ENCODE data around the gene MCC. TPM values are rescaled to one million over a fixed set of nuclear protein-coding genes. Genes with fewer than 3 reads are reported as not detected.

Gene MCC
- total and polyA plus RNA-seq, 2 experiments from 2014 or later: 3.4 to 8.8 TPM

GRCh38 chr5:113024076-113024697 lies 464.1 kb downstream of the MCC start:
- Histone ChIP-seq H3K36me3 (ENCODE audit: low read depth) (no peaks in the 10 kb centered on the region; the same call in 1 of the 2 replicates), H4K20me1 (ENCODE audit: insufficient read depth) (no peaks in the 10 kb centered on the region), H3K4me2 (ENCODE audit: unreplicated experiment) (no peak overlapping the region), H3K4me1 (ENCODE audit: insufficient read depth) (peaks cover 22% of the 10 kb centered on the region), H3K9me3 (ENCODE audit: low read depth) (no peaks in the 10 kb centered on the region), H3K9ac (no peak overlapping the region), H3K9me2 (ENCODE audit: insufficient read depth) (no peaks in the 10 kb centered on the region), H2AFZ (no peak overlapping the region), H3K4me3 (no peak overlapping the region), H3K27ac (no peak overlapping the region), H3F3A (ENCODE audit: insufficient read depth) (peaks cover 32% of the 10 kb centered on the region), H3K27me3 (replicated peaks; ENCODE audit: insufficient read depth) (no peaks in the 10 kb centered on the region), H3K79me2 (ENCODE audit: insufficient read depth) (0 out of 2 replicates have a peak, but pooled peaks cover 5% of the 10 kb centered on the region)
- TF ChIP-seq EZH2phosphoT487 (IDR thresholded peaks at IDR 0.05; ENCODE audit: insufficient read depth, low read depth) (no peak), EZH2 (IDR thresholded peaks at IDR 0.05; ENCODE audit: insufficient read depth, poor library complexity, severe bottlenecking) (no peak)
- in situ Hi-C loops (cut with MboI): no loop called here
- 76 to 78% methylated on average over 6 of the region's 6 CpGs for WGBS, 2 experiments (ENCODE audit: low coverage in 1 of 2, low lambda C conversion rate in 2 of 2, missing lambda C conversion rate in 2 of 2)
- DNase-seq: no peak

GRCh38 chr5:113022661-113023060 lies 465.6 kb downstream of the MCC start:
- H3F3A ChIP-seq (ENCODE audit: insufficient read depth): peaks cover 26% of the 10 kb centered on the region
- no peaks in the 10 kb centered on the region; the same call in 1 of the 2 replicates for H3K36me3 ChIP-seq (ENCODE audit: low read depth)

GRCh38 chr5:113020461-113021273 lies 467.6 kb downstream of the MCC start:
- in situ Hi-C loops (cut with MboI): no loop called here
- 80 to 85% methylated on average over 11 of the region's 11 CpGs for WGBS, 2 experiments (ENCODE audit: low coverage in 1 of 2, low lambda C conversion rate in 2 of 2, missing lambda C conversion rate in 2 of 2)
- Histone ChIP-seq H3K27me3 (replicated peaks; ENCODE audit: insufficient read depth) (no peaks in the 10 kb centered on the region), H3K9ac (no peak overlapping the region), H4K20me1 (ENCODE audit: insufficient read depth) (no peaks in the 10 kb centered on the region), H3F3A (ENCODE audit: insufficient read depth) (peaks cover 26% of the 10 kb centered on the region), H2AFZ (no peak overlapping the region), H3K4me1 (ENCODE audit: insufficient read depth) (peaks cover 21% of the 10 kb centered on the region), H3K36me3 (ENCODE audit: low read depth) (0 out of 2 replicates have a peak, but pooled peaks cover 7% of the 10 kb centered on the region), H3K27ac (peak overlapping the region; percentile 35; the same call in 1 of the 2 replicates), H3K9me2 (ENCODE audit: insufficient read depth) (no peaks in the 10 kb centered on the region), H3K9me3 (ENCODE audit: low read depth) (no peaks in the 10 kb centered on the region), H3K4me2 (ENCODE audit: unreplicated experiment) (peak overlapping the region; percentile 53), H3K4me3 (no peak overlapping the region), H3K79me2 (ENCODE audit: insufficient read depth) (peaks cover 7% of the 10 kb centered on the region; the same call in 1 of the 2 replicates)
- TF ChIP-seq EZH2 (IDR thresholded peaks at IDR 0.05; ENCODE audit: insufficient read depth, poor library complexity, severe bottlenecking) (no peak), EZH2phosphoT487 (IDR thresholded peaks at IDR 0.05; ENCODE audit: insufficient read depth, low read depth) (no peak)
- peak; percentile 69 for DNase-seq

More at GRCh38 chr5:113022661-113023060, 465.6 kb downstream of the MCC start:
- Histone ChIP-seq H3K4me1 (ENCODE audit: insufficient read depth) (peaks cover 21% of the 10 kb centered on the region), H3K27ac (no peak overlapping the region), H3K27me3 (replicated peaks; ENCODE audit: insufficient read depth) (no peaks in the 10 kb centered on the region), H3K9me2 (ENCODE audit: insufficient read depth) (no peaks in the 10 kb centered on the region), H3K4me3 (no peak overlapping the region), H3K79me2 (ENCODE audit: insufficient read depth) (0 out of 2 replicates have a peak, but pooled peaks cover 5% of the 10 kb centered on the region), H4K20me1 (ENCODE audit: insufficient read depth) (no peaks in the 10 kb centered on the region), H3K4me2 (ENCODE audit: unreplicated experiment) (no peak overlapping the region), H2AFZ (no peak overlapping the region), H3K9me3 (ENCODE audit: low read depth) (no peaks in the 10 kb centered on the region), H3K9ac (no peak overlapping the region)
- TF ChIP-seq EZH2 (IDR thresholded peaks at IDR 0.05; ENCODE audit: insufficient read depth, poor library complexity, severe bottlenecking) (no peak), EZH2phosphoT487 (IDR thresholded peaks at IDR 0.05; ENCODE audit: insufficient read depth, low read depth) (no peak)
- DNase-seq: no peak
- WGBS, 2 experiments (ENCODE audit: low coverage in 1 of 2, low lambda C conversion rate in 2 of 2, missing lambda C conversion rate in 2 of 2): 45 to 50% methylated on average over 2 of the region's 2 CpGs
- in situ Hi-C loops (cut with MboI): no loop called here

- H3K27ac ChIP-seq: no peak overlapping the region
These were observed 470.2 kb downstream of the MCC start for GRCh38 chr5:113017881-113018635.

More at GRCh38 chr5:113017881-113018635, 470.2 kb downstream of the MCC start:
- DNase-seq: no peak
- in situ Hi-C loops (cut with MboI): no loop called here
- Histone ChIP-seq H3K9me2 (ENCODE audit: insufficient read depth) (no peaks in the 10 kb centered on the region), H3K9me3 (ENCODE audit: low read depth) (no peaks in the 10 kb centered on the region), H3K79me2 (ENCODE audit: insufficient read depth) (peaks cover 8% of the 10 kb centered on the region; the same call in 1 of the 2 replicates), H3K36me3 (ENCODE audit: low read depth) (peaks cover 21% of the 10 kb centered on the region; the same call in 1 of the 2 replicates), H2AFZ (no peak overlapping the region), H3K9ac (no peak overlapping the region), H3K27me3 (replicated peaks; ENCODE audit: insufficient read depth) (no peaks in the 10 kb centered on the region), H3K4me3 (no peak overlapping the region), H4K20me1 (ENCODE audit: insufficient read depth) (no peaks in the 10 kb centered on the region), H3K4me2 (ENCODE audit: unreplicated experiment) (no peak overlapping the region), H3F3A (ENCODE audit: insufficient read depth) (peaks cover 26% of the 10 kb centered on the region), H3K4me1 (ENCODE audit: insufficient read depth) (peaks cover 21% of the 10 kb centered on the region)
- TF ChIP-seq EZH2phosphoT487 (IDR thresholded peaks at IDR 0.05; ENCODE audit: insufficient read depth, low read depth): no peak
- no peak for TF ChIP-seq EZH2 (IDR thresholded peaks at IDR 0.05; ENCODE audit: insufficient read depth, poor library complexity, severe bottlenecking)
- 93 to 98% methylated on average over 2 of the region's 2 CpGs for WGBS, 2 experiments (ENCODE audit: low coverage in 1 of 2, low lambda C conversion rate in 2 of 2, missing lambda C conversion rate in 2 of 2)
